ENCODE results near the gene SCG3.

- TF ChIP-seq, protein P1, sequence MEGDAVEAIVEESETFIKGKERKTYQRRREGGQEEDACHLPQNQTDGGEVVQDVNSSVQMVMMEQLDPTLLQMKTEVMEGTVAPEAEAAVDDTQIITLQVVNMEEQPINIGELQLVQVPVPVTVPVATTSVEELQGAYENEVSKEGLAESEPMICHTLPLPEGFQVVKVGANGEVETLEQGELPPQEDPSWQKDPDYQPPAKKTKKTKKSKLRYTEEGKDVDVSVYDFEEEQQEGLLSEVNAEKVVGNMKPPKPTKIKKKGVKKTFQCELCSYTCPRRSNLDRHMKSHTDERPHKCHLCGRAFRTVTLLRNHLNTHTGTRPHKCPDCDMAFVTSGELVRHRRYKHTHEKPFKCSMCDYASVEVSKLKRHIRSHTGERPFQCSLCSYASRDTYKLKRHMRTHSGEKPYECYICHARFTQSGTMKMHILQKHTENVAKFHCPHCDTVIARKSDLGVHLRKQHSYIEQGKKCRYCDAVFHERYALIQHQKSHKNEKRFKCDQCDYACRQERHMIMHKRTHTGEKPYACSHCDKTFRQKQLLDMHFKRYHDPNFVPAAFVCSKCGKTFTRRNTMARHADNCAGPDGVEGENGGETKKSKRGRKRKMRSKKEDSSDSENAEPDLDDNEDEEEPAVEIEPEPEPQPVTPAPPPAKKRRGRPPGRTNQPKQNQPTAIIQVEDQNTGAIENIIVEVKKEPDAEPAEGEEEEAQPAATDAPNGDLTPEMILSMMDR (IDR thresholded peaks at IDR 0.05), result no peak
- TF ChIP-seq MAZ (IDR thresholded peaks at IDR 0.05; ENCODE audit: borderline replicate concordance, low read depth, low read length), result no peak
- TF ChIP-seq, protein P2, sequence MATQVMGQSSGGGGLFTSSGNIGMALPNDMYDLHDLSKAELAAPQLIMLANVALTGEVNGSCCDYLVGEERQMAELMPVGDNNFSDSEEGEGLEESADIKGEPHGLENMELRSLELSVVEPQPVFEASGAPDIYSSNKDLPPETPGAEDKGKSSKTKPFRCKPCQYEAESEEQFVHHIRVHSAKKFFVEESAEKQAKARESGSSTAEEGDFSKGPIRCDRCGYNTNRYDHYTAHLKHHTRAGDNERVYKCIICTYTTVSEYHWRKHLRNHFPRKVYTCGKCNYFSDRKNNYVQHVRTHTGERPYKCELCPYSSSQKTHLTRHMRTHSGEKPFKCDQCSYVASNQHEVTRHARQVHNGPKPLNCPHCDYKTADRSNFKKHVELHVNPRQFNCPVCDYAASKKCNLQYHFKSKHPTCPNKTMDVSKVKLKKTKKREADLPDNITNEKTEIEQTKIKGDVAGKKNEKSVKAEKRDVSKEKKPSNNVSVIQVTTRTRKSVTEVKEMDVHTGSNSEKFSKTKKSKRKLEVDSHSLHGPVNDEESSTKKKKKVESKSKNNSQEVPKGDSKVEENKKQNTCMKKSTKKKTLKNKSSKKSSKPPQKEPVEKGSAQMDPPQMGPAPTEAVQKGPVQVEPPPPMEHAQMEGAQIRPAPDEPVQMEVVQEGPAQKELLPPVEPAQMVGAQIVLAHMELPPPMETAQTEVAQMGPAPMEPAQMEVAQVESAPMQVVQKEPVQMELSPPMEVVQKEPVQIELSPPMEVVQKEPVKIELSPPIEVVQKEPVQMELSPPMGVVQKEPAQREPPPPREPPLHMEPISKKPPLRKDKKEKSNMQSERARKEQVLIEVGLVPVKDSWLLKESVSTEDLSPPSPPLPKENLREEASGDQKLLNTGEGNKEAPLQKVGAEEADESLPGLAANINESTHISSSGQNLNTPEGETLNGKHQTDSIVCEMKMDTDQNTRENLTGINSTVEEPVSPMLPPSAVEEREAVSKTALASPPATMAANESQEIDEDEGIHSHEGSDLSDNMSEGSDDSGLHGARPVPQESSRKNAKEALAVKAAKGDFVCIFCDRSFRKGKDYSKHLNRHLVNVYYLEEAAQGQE (IDR thresholded peaks at IDR 0.05), result no peak
- TF ChIP-seq TP53 (CRISPR knock-in tag; IDR thresholded peaks at IDR 0.05), result no peak
- TF ChIP-seq MAFK (IDR thresholded peaks at IDR 0.05; ENCODE audit: partially characterized antibody), result no peak
- no peak for TF ChIP-seq MYC (IDR thresholded peaks at IDR 0.05; ENCODE audit: borderline replicate concordance, low read length)
- TF ChIP-seq NR3C1 (IDR thresholded peaks at IDR 0.05), result no peak
These were observed 15.9 kb downstream of the SCG3 start for GRCh38 chr15:51697163-51697562.

Measured in A549 (cell line).